GM10266 (cell line): ENCODE measurements around the gene TRAPPC2B.

Source experiments
- DNase-seq: peaks from one replicate; pipeline ENCODE4 v3.0.0; 2012; ENCODE audit errors: extremely low spot score
- CTCF ChIP-seq: IDR thresholded peaks from 2 replicates; pipeline ENCODE4 v1.5.1; 2012; ENCODE audit warnings: mild to moderate bottlenecking, low read depth; ENCODE audit not compliant: control insufficient read depth, insufficient read depth; ENCODE audit errors: missing control alignments

Gene TRAPPC2B

GRCh38 chr19:57362997-57363687 lies at the start of gene TRAPPC2B, which contains the start of gene ZNF547:
TRAPPC2B (plus strand) TSS chr19:57363551; CDS start chr19:57364834, 1,283 bp downstream.
ZNF547 (plus strand) TSS chr19:57363551; CDS start chr19:57368556, 5,005 bp downstream.
- peak; percentile 86 for DNase-seq
- no peak for TF ChIP-seq CTCF

GRCh38 chr19:57314146-57314545 lies 49.2 kb upstream of the TRAPPC2B start:
- no peak for TF ChIP-seq CTCF
- no peak for DNase-seq

GRCh38 chr19:57317503-57317902 lies 45.8 kb upstream of the TRAPPC2B start:
- TF ChIP-seq CTCF = no peak
- DNase-seq = no peak

- no peak for TF ChIP-seq CTCF
- DNase-seq = no peak
These were observed 43.5 kb upstream of the TRAPPC2B start for GRCh38 chr19:57319869-57320179.

- no peak for TF ChIP-seq CTCF
- DNase-seq = peak; percentile 96
These were observed 42.9 kb upstream of the TRAPPC2B start, which contains the start of gene ZNF543 for GRCh38 chr19:57320180-57321084. ZNF543 (plus strand) TSS chr19:57320472; CDS start chr19:57320854, 382 bp downstream.

- TF ChIP-seq CTCF = no peak
- no peak for DNase-seq
These were observed 42.2 kb upstream of the TRAPPC2B start for GRCh38 chr19:57321116-57321515.
